Breast epithelium (tissue), 4 donors: ENCODE data around the gene INSYN2B. TPM values are rescaled to one million over a fixed set of nuclear protein-coding genes. Genes with fewer than 3 reads are reported as not detected.
A peak's percentile ranks its signal among the peaks of the same experiment; 100 is the strongest.

Experiments
- DNase-seq, 2 donors: peaks; one replicate each; pipeline ENCODE4 v3.0.0-alpha.2; 2019; ENCODE audit warnings: low spot score in 2 of 2
- H3K27ac ChIP-seq, 2 donors: fragments of 200-600 bp; sonication (generic) in 1 of 2; one replicate each; pipeline ENCODE4 v1.5.1; 2016 to 2019; ENCODE audit warnings: mild to moderate bottlenecking in 1 of 2
- H3K27me3 ChIP-seq, 2 donors: fragments of 200-600 bp; sonication (generic) in 1 of 2; one replicate each; pipeline versions ENCODE4 v1.5.1 to v1.6.0; 2017 to 2019; ENCODE audit warnings: control low read depth in 1 of 2, mild to moderate bottlenecking in 1 of 2
- H3K36me3 ChIP-seq: fragments of 200-600 bp; one replicate; pipeline ENCODE4 v1.5.1; 2019
- H3K4me1 ChIP-seq, 2 donors: fragments of 200-600 bp; sonication (generic); one replicate each; pipeline ENCODE4 v1.5.1; 2016 to 2019; ENCODE audit warnings: control low read depth in 1 of 2
- H3K4me3 ChIP-seq, 3 donors: fragments of 200-600 bp; sonication (generic); 1 replicate in 2 of 3; 2 replicates in 1 of 3; pipeline ENCODE4 v1.5.1; 2016 to 2019; ENCODE audit warnings: mild to moderate bottlenecking in 3 of 3, moderate library complexity in 2 of 3
- H3K9me3 ChIP-seq, 2 donors: fragments of 200-600 bp; sonication (generic) in 1 of 2; one replicate each; pipeline ENCODE4 v1.5.1; 2016 to 2019; ENCODE audit warnings: control low read depth in 1 of 2
- POLR2A ChIP-seq: fragments of 450-650 bp; IDR thresholded peaks from one replicate; pipeline ENCODE4 v1.6.1; 2016; ENCODE audit warnings: antibody characterized with exemption, mild to moderate bottlenecking, moderate library complexity
- POLR2AphosphoS5 ChIP-seq, 3 donors: sonication (generic); formaldehyde crosslinking; IDR thresholded peaks; one replicate each; pipeline ENCODE4 v1.6.1; 2017; ENCODE audit warnings: antibody characterized with exemption in 3 of 3
- intact Hi-C: fragments of 100-400 bp; cut with DNase I; formaldehyde crosslinking; loops from one replicate; pipeline ENCODE4 v1.15.1; 2023; ENCODE audit warnings: low total_unique reads
- total RNA-seq, 3 donors: library from RNA; depleted of rRNA; stranded (reverse); fragments of >200 nt; gene quantifications; one replicate each; pipeline ENCODE4 v1.1.0, GENCODE V29; 2016
- TF ChIP-seq, protein P1 (sequence below), 3 donors: fragments of 450-650 bp; IDR thresholded peaks; one replicate each; pipeline ENCODE4 v1.5.1; 2016 to 2017; ENCODE audit warnings: antibody characterized with exemption in 3 of 3, mild to moderate bottlenecking in 3 of 3, moderate library complexity in 3 of 3

INSYN2B gene
- total RNA-seq, 3 donors from 2014 or later = 1.3 to 9.1 TPM; not detected in 1

DNA sequence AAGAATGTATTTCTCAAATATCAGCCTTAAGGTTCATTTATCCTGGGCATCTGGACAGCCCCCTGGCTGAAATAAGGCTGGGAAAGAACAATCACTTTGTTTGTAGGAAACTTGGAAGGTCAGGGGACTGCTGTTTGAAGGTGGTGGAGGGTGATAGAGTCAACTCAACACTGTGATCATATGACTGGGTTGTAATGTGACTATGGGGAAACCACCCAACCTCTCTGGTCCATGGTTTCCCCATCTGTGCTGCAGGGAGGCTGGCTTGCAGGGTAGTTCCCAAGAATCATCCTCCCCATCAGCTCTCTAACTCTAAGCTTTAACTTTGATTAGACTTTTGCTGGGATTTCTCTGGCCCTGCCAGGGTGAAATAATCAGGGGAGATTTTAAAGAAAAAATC is 10.0 kb downstream of the INSYN2B start:
- no peak for DNase-seq
- H3K4me1 ChIP-seq = no peaks in the 10 kb centered on the region
- H3K9me3 ChIP-seq = no peaks in the 10 kb centered on the region
- no peak for TF ChIP-seq POLR2A
- TF ChIP-seq POLR2AphosphoS5 (IDR thresholded peaks at IDR 0.05) = no peak
- TF ChIP-seq, protein P1, sequence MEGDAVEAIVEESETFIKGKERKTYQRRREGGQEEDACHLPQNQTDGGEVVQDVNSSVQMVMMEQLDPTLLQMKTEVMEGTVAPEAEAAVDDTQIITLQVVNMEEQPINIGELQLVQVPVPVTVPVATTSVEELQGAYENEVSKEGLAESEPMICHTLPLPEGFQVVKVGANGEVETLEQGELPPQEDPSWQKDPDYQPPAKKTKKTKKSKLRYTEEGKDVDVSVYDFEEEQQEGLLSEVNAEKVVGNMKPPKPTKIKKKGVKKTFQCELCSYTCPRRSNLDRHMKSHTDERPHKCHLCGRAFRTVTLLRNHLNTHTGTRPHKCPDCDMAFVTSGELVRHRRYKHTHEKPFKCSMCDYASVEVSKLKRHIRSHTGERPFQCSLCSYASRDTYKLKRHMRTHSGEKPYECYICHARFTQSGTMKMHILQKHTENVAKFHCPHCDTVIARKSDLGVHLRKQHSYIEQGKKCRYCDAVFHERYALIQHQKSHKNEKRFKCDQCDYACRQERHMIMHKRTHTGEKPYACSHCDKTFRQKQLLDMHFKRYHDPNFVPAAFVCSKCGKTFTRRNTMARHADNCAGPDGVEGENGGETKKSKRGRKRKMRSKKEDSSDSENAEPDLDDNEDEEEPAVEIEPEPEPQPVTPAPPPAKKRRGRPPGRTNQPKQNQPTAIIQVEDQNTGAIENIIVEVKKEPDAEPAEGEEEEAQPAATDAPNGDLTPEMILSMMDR (IDR thresholded peaks at IDR 0.05) = no peak
- no peak overlapping the region for H3K27ac ChIP-seq
- H3K27me3 ChIP-seq = no peaks in the 10 kb centered on the region
- no peaks in the 10 kb centered on the region for H3K36me3 ChIP-seq
- no peak overlapping the region for H3K4me3 ChIP-seq
- intact Hi-C loops = no loop called here

DNA sequence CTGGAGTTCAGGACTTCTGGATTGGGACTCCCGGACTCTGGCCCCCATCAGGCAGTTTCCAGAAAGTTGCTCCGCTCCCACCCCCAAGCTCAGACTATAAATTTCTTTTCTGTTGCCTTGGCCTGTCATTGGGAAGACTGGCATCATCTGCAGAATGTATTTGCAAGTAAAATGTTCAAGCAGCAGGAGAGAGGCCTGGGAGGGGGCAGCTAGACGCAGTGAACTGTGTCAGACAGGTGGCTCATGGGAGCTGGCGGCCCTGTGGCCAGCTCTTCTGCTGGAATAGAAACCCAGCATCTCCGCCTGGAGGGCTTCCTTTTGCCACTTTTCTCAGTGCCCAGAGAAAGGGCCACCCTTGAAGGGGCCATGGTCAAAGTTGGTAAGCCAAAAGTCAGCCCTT is 16.0 kb downstream of the INSYN2B start:
- Histone ChIP-seq H3K27me3 (no peaks in the 10 kb centered on the region), H3K4me3 (no peak overlapping the region), H3K36me3 (no peaks in the 10 kb centered on the region), H3K4me1 (no peaks in the 10 kb centered on the region), H3K9me3 (no peaks in the 10 kb centered on the region), H3K27ac (no peak overlapping the region)
- TF ChIP-seq POLR2A = no peak
- no peak for TF ChIP-seq POLR2AphosphoS5 (IDR thresholded peaks at IDR 0.05)
- TF ChIP-seq, protein P1 (IDR thresholded peaks at IDR 0.05) = no peak
- no peak for DNase-seq
- intact Hi-C loops = no loop called here

DNA sequence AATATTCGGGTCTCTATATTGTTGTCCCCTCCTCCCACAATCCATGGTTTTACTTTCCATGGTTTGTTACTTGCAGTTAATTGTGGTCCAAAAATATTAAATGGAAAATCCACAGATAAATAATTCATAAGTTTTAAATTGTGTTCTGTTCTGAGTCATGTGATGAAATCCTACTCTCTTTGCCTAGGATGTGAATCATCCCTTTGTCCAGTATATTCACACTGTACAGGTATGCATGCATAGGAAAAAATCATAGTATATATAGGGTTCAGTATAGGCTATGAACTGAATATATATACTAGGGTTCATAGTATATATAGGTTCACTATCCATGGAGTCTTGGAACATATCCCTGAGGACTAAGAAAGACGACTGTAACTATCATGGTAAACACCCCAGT is 19.6 kb downstream of the INSYN2B start:
- Histone ChIP-seq H3K27me3 (no peaks in the 10 kb centered on the region), H3K4me3 (no peak overlapping the region), H3K4me1 (no peaks in the 10 kb centered on the region), H3K36me3 (no peaks in the 10 kb centered on the region), H3K27ac (no peak overlapping the region), H3K9me3 (no peaks in the 10 kb centered on the region)
- no peak for DNase-seq
- intact Hi-C loops = no loop called here
- no peak for TF ChIP-seq POLR2A
- TF ChIP-seq, protein P1 (IDR thresholded peaks at IDR 0.05) = no peak
- no peak for TF ChIP-seq POLR2AphosphoS5 (IDR thresholded peaks at IDR 0.05)

DNA sequence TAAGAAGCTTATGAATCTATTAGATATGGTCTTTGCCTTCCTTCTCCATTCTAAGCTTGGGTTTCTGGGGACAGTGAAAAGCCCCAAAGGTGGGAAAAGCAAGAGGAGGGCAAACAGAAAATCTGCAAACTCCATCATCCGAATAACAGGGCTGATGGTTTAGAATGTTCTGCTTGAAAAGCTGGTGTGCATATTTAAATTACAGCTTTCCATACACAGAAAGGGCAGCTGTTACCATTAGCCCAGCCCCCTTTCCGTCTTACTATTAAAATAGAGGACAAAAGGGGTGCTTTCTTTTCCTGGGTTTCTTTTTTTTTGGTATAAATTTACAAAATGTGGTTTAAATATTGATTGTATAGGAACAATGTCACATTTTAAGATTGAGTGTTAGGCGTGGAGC is 22.0 kb downstream of the INSYN2B start:
- intact Hi-C loops = no loop called here
- H3K36me3 ChIP-seq = no peaks in the 10 kb centered on the region
- H3K9me3 ChIP-seq = no peaks in the 10 kb centered on the region
- no peak overlapping the region for H3K4me3 ChIP-seq
- H3K27me3 ChIP-seq = no peaks in the 10 kb centered on the region
- TF ChIP-seq POLR2A (no peak), POLR2AphosphoS5 (IDR thresholded peaks at IDR 0.05) (no peak)
- TF ChIP-seq, protein P1 (IDR thresholded peaks at IDR 0.05) = no peak
- peaks cover 0 to 6% of the 10 kb centered on the region in 2 donors for H3K4me1 ChIP-seq
- no peak for DNase-seq
- no peak overlapping the region for H3K27ac ChIP-seq

DNA sequence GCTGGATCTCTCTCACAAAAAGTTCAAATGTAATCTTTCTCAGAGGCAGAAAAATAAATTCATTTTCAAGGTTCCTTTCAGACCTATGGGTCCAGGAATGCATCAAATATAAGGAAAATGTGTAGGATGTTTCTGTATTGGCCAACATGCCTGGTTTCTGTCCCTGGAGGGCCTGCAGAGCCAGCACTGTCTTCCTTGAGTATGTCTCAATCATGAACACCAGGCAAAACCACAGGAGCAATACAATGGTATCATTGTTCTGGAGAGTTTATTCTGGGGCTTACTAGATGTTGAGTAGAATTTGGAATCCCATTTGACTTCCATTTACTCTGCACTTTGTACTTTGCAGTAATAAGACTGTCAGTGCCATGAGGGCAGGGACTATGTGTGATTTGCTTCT is 23.5 kb downstream of the INSYN2B start:
- Histone ChIP-seq H3K4me3 (no peak overlapping the region), H3K9me3 (no peaks in the 10 kb centered on the region), H3K4me1 (peaks cover 0 to 6% of the 10 kb centered on the region in 2 donors), H3K27me3 (no peaks in the 10 kb centered on the region), H3K36me3 (no peaks in the 10 kb centered on the region), H3K27ac (peak overlapping the region; percentile 64 to 76)
- intact Hi-C loops = no loop called here
- DNase-seq = no peak
- TF ChIP-seq POLR2A (no peak), POLR2AphosphoS5 (IDR thresholded peaks at IDR 0.05) (peak in 1 of 3 donors; percentile 42)

DNA sequence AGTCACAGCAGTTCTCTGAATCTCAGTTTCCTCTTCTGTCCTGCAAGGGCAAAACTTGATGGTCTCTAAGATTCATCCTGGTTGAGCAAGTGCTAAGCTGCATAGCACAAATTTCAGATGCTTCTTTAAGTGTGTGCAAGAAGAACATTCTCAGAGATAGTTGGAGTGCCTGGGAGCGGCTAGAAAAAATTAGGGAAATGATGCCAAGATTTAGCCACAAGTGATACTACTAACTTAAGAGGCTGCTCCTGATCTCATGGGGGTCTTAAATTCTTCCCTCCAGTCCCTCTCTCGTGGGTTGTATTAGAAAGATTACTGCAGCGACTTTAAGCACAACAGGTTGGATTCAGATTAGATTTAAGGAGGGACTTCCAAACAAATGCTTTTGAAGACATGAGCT is 24.2 kb downstream of the INSYN2B start:
- no peaks in the 10 kb centered on the region for H3K9me3 ChIP-seq
- H3K4me3 ChIP-seq = no peak overlapping the region
- no peak for DNase-seq
- TF ChIP-seq POLR2A (no peak), POLR2AphosphoS5 (IDR thresholded peaks at IDR 0.05) (no peak)
- TF ChIP-seq, protein P1 (IDR thresholded peaks at IDR 0.05) = no peak
- no peaks in the 10 kb centered on the region for H3K27me3 ChIP-seq
- H3K27ac ChIP-seq = peak overlapping the region in 1 of 2 donors; percentile 52
- intact Hi-C loops = no loop called here
- peaks cover 0 to 6% of the 10 kb centered on the region in 2 donors for H3K4me1 ChIP-seq
- no peaks in the 10 kb centered on the region for H3K36me3 ChIP-seq
